Tibial artery (tissue), 4 donors: ENCODE data around the gene CARMIL1.

Experiments used
- DNase-seq, 2 donors: peaks; one replicate each; pipeline ENCODE4 v3.0.0-alpha.2; 2019
- H3K27ac ChIP-seq, 2 donors: fragments of 200-600 bp; sonication (generic) in 1 of 2; 1 replicate in 1 of 2; 2 replicates in 1 of 2; pipeline ENCODE4 v1.5.1; 2018 to 2019; ENCODE audit warnings: mild to moderate bottlenecking in 1 of 2
- H3K27me3 ChIP-seq, 2 donors: fragments of 200-600 bp; sonication (generic) in 1 of 2; one replicate each; pipeline versions ENCODE4 v1.5.1 to v1.6.0; 2016 to 2019
- H3K36me3 ChIP-seq, 3 donors: fragments of 200-600 bp; sonication (generic) in 2 of 3; one replicate each; pipeline ENCODE4 v1.5.1; 2016 to 2019; ENCODE audit warnings: mild to moderate bottlenecking in 2 of 3
- H3K4me1 ChIP-seq, 4 donors: fragments of 200-600 bp; sonication (generic) in 2 of 4; 1 replicate in 3 of 4; 2 replicates in 1 of 4; pipeline ENCODE4 v1.5.1; 2016 to 2019
- H3K4me3 ChIP-seq, 2 donors: fragments of 200-600 bp; sonication (generic) in 1 of 2; 1 replicate in 1 of 2; 2 replicates in 1 of 2; pipeline ENCODE4 v1.5.1; 2018 to 2019; ENCODE audit warnings: mild to moderate bottlenecking in 2 of 2
- H3K9me3 ChIP-seq, 3 donors: fragments of 200-600 bp; sonication (generic) in 1 of 3; one replicate each; pipeline ENCODE4 v1.5.1; 2016 to 2019
- intact Hi-C: fragments of 100-400 bp; cut with DNase I; formaldehyde crosslinking; loops from one replicate; pipeline ENCODE4 v1.15.0; 2023; ENCODE audit warnings: low total_unique reads
- TF ChIP-seq, protein P1 (sequence below), 2 experiments: fragments of 200-600 bp in 1 of 2; fragments of 450-650 bp in 1 of 2; IDR thresholded peaks; one replicate each; pipeline ENCODE4 v1.5.1; 2017 to 2019; ENCODE audit warnings: antibody characterized with exemption in 2 of 2, mild to moderate bottlenecking in 1 of 2, moderate library complexity in 1 of 2

The CARMIL1 gene

DNA sequence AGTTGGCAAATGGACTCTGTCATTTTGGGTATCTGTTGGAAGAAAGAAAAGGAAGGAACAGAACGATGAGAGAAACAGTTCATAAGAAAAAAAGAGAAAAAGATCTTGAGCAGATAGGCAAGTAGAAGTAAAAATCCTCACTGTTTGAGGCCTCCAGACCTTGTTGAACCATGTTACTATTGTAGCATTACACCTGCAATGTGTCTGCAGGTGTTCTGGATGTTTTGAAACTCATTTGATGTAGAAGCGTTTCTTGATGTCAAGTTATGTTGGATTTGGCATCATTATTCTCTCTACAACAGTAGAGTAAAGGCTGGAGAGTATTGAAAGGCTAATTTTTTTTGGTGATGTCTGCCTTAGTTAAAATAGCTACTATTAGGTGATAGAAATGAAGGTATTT, 108.7 kb downstream of the CARMIL1 start:
- no peaks in the 10 kb centered on the region for H3K27me3 ChIP-seq
- DNase-seq: no peak
- H3K4me3 ChIP-seq: no peak overlapping the region
- no peaks in the 10 kb centered on the region for H3K9me3 ChIP-seq
- intact Hi-C loops: no loop called here
- TF ChIP-seq, protein P1, sequence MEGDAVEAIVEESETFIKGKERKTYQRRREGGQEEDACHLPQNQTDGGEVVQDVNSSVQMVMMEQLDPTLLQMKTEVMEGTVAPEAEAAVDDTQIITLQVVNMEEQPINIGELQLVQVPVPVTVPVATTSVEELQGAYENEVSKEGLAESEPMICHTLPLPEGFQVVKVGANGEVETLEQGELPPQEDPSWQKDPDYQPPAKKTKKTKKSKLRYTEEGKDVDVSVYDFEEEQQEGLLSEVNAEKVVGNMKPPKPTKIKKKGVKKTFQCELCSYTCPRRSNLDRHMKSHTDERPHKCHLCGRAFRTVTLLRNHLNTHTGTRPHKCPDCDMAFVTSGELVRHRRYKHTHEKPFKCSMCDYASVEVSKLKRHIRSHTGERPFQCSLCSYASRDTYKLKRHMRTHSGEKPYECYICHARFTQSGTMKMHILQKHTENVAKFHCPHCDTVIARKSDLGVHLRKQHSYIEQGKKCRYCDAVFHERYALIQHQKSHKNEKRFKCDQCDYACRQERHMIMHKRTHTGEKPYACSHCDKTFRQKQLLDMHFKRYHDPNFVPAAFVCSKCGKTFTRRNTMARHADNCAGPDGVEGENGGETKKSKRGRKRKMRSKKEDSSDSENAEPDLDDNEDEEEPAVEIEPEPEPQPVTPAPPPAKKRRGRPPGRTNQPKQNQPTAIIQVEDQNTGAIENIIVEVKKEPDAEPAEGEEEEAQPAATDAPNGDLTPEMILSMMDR (IDR thresholded peaks at IDR 0.05): no peak
- no peak overlapping the region for H3K27ac ChIP-seq
- H3K36me3 ChIP-seq: no peaks in the 10 kb centered on the region
- H3K4me1 ChIP-seq: peaks cover 0 to 73% (median 7%) of the 10 kb centered on the region in 4 donors

DNA sequence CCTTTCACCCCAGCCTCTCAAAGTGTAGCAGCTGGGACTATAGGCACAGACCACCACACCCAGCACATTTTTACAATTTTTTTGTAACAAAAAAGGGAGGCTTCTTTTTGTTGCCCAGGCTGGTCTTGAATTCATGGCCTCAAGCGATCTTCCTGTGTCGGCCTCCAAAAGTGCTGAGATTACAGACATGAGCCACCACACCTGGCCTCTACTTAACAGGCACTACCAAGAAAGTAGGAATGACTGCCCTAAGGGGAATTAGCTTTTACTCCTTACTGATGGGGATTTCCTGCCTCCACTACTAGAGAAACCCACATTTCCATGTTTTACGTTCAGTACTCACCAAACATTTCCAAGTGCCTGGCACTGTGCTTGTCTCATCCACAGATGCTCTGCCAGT, 109.6 kb downstream of the CARMIL1 start:
- Histone ChIP-seq H3K4me3 (no peak overlapping the region), H3K36me3 (no peaks in the 10 kb centered on the region), H3K27ac (no peak overlapping the region), H3K27me3 (no peaks in the 10 kb centered on the region), H3K9me3 (no peaks in the 10 kb centered on the region), H3K4me1 (peaks cover 0 to 78% (median 7%) of the 10 kb centered on the region in 4 donors)
- intact Hi-C loops: no loop called here
- no peak for DNase-seq
- TF ChIP-seq, protein P1 (IDR thresholded peaks at IDR 0.05): no peak

DNA sequence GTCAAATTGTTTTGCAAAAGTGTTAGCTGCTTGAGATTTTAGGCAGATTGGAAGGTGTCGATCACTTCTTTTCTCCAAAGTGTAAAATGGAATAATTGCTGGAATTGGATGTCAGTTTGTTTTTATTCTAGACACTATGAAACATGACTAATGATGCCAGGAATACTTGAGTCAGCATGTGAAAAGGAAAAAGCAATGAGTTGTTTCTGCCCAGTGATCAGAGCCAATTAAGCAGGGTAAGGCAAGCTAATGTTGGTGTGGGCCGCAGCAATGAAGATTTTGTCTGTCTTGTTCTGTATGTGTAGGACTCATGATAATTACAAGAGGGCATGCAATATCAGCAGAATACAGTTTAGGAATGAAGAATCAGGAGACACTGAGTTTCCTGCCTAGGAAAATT, 110.3 kb downstream of the CARMIL1 start:
- DNase-seq: no peak
- H3K27ac ChIP-seq: no peak overlapping the region

DNA sequence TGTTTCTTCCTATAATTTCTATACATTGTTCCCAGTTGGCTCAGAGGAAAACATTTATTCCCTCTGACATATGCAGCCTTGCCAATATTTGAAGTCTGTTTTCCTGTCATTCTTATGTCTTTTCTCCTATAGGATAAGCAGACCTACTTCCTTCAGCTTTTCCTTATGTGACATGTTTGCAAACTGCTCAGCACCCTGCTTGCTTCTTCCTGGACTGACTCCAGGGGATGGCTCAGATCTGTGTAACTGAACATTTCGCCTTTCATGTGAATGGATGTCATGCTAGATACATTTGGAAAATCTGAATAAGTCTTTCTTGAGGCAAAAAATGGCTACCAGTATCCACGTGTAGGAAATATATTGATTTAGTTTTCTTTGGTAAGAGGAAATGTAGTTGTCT, 113.2 kb downstream of the CARMIL1 start:
- Histone ChIP-seq H3K27me3 (no peaks in the 10 kb centered on the region), H3K9me3 (no peaks in the 10 kb centered on the region), H3K4me1 (peaks cover 0 to 64% (median 7%) of the 10 kb centered on the region in 4 donors), H3K27ac (no peak overlapping the region), H3K36me3 (no peaks in the 10 kb centered on the region), H3K4me3 (no peak overlapping the region)
- DNase-seq: no peak
- intact Hi-C loops: no loop called here
- TF ChIP-seq, protein P1 (IDR thresholded peaks at IDR 0.05): no peak

More for the DNA sequence above, 110.3 kb downstream of the CARMIL1 start:
- Histone ChIP-seq H3K9me3 (no peaks in the 10 kb centered on the region), H3K4me1 (peaks cover 0 to 75% (median 7%) of the 10 kb centered on the region in 4 donors), H3K4me3 (no peak overlapping the region), H3K27me3 (no peaks in the 10 kb centered on the region), H3K36me3 (no peaks in the 10 kb centered on the region)
- TF ChIP-seq, protein P1 (IDR thresholded peaks at IDR 0.05): no peak
- intact Hi-C loops: no loop called here

DNA sequence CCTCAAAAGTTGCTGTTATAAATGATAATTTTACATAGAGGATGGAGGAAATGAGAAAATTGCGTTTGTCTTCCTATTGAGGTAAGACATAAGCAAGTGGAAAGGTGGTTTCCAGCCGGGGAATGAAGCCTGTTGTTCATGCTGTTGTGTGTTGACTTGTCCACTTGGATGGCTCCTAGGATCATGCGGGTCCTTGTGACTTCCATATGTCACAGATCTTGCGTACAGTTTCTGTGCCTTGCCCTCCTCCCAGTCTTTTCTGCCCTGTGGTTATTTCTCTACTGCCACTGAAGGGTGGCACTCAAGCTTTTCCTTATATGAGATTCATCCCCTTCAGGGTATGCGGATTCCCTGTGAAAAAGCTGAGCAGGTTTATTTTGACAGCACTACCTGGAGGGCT, 116.6 kb downstream of the CARMIL1 start:
- DNase-seq: no peak
- intact Hi-C loops: no loop called here
- no peaks in the 10 kb centered on the region for H3K36me3 ChIP-seq
- no peaks in the 10 kb centered on the region for H3K27me3 ChIP-seq
- peaks cover 0 to 54% (median 0%) of the 10 kb centered on the region in 4 donors for H3K4me1 ChIP-seq
- H3K9me3 ChIP-seq: no peaks in the 10 kb centered on the region
- H3K27ac ChIP-seq: no peak overlapping the region
- H3K4me3 ChIP-seq: no peak overlapping the region
- TF ChIP-seq, protein P1 (IDR thresholded peaks at IDR 0.05): no peak

DNA sequence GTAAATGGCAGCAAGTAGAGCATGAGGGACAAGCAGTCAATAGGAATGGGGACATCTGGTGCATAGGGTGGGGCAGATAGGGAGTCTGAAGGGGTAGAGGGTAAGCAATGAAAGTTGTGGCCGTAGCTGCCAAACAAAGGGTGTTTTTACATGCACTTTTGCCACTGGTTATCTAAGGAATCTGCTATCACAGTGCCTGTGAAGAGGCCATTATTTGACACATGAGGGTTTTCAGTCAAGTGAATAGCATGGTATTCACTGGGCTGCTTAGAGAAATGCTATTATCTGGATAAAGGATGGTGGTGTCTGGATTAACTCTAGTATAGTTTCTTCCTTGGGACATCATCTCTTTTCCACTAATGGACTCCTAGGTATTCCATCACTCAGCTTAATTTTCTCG, 118.2 kb downstream of the CARMIL1 start:
- Histone ChIP-seq H3K4me3 (no peak overlapping the region), H3K9me3 (no peaks in the 10 kb centered on the region), H3K4me1 (peaks cover 0 to 39% (median 0%) of the 10 kb centered on the region in 4 donors), H3K27ac (no peak overlapping the region), H3K27me3 (no peaks in the 10 kb centered on the region), H3K36me3 (no peaks in the 10 kb centered on the region)
- TF ChIP-seq, protein P1 (IDR thresholded peaks at IDR 0.05): no peak
- intact Hi-C loops: no loop called here
- DNase-seq: no peak
